Measurements from ENCODE around the gene OSBPL10. TPM values are rescaled to one million over a fixed set of nuclear protein-coding genes. Genes with fewer than 3 reads are reported as not detected.

The OSBPL10 gene
- total and polyA plus RNA-seq, 3 donors from 2014 or later = 113 to 175 (median 160) TPM

GRCh38 chr3:31892916-31893573, 88.0 kb downstream of the OSBPL10 start:
- no peak overlapping the region for H3K27ac ChIP-seq
- WGBS, 2 donors = 89 to 95% methylated on average over 4 of the region's 4 CpGs
- no peaks in the 10 kb centered on the region for H3K36me3 ChIP-seq (ENCODE audit: low read depth, missing control alignments)
- no peaks in the 10 kb centered on the region for H3K4me1 ChIP-seq
- intact Hi-C loops (cut with DNase I; ENCODE audit: low total_unique reads) = no loop called here
- H3K4me3 ChIP-seq = no peak overlapping the region
- H3K9me3 ChIP-seq = no peaks in the 10 kb centered on the region
- DNase-seq = no peak
- TF ChIP-seq POLR2A (IDR thresholded peaks at IDR 0.05) = no peak
- TF ChIP-seq CTCF (IDR thresholded peaks at IDR 0.05) = no peak
- no peaks in the 10 kb centered on the region for H3K27me3 ChIP-seq

GRCh38 chr3:31892500-31892899, 88.6 kb downstream of the OSBPL10 start:
- intact Hi-C loops (cut with DNase I; ENCODE audit: low total_unique reads) = no loop called here

GRCh38 chr3:31891876-31892455, 89.1 kb downstream of the OSBPL10 start:
- no peak overlapping the region for H3K27ac ChIP-seq
- H3K36me3 ChIP-seq (ENCODE audit: low read depth, missing control alignments) = no peaks in the 10 kb centered on the region
- H3K4me1 ChIP-seq = no peaks in the 10 kb centered on the region
- TF ChIP-seq CTCF (IDR thresholded peaks at IDR 0.05) (no peak), POLR2A (IDR thresholded peaks at IDR 0.05) (no peak)
- no peaks in the 10 kb centered on the region for H3K27me3 ChIP-seq
- no peak for DNase-seq
- 89 to 93% methylated on average over 11 of the region's 11 CpGs for WGBS, 2 donors
- no peak overlapping the region for H3K4me3 ChIP-seq
- no peaks in the 10 kb centered on the region for H3K9me3 ChIP-seq
- intact Hi-C loops (cut with DNase I; ENCODE audit: low total_unique reads) = no loop called here

More at GRCh38 chr3:31892500-31892899, 88.6 kb downstream of the OSBPL10 start:
- Histone ChIP-seq H3K9me3 (no peaks in the 10 kb centered on the region), H3K27ac (no peak overlapping the region), H3K27me3 (no peaks in the 10 kb centered on the region), H3K4me3 (no peak overlapping the region), H3K36me3 (ENCODE audit: low read depth, missing control alignments) (no peaks in the 10 kb centered on the region), H3K4me1 (no peaks in the 10 kb centered on the region)
- 87 to 91% methylated on average over 5 of the region's 5 CpGs for WGBS, 2 donors
- TF ChIP-seq POLR2A (IDR thresholded peaks at IDR 0.05) = no peak
- no peak for TF ChIP-seq CTCF (IDR thresholded peaks at IDR 0.05)
- DNase-seq = no peak

- intact Hi-C loops (cut with DNase I; ENCODE audit: low total_unique reads) = no loop called here
- Histone ChIP-seq H3K4me3 (no peak overlapping the region), H3K4me1 (no peaks in the 10 kb centered on the region), H3K27me3 (no peaks in the 10 kb centered on the region), H3K36me3 (ENCODE audit: low read depth, missing control alignments) (no peaks in the 10 kb centered on the region), H3K9me3 (no peaks in the 10 kb centered on the region), H3K27ac (no peak overlapping the region)
- DNase-seq = no peak
- 92 to 96% methylated on average over 8 of the region's 8 CpGs for WGBS, 2 donors
- TF ChIP-seq CTCF (IDR thresholded peaks at IDR 0.05) = no peak
- TF ChIP-seq POLR2A (IDR thresholded peaks at IDR 0.05) = no peak
Measured at GRCh38 chr3:31890742-31891469, 90.2 kb downstream of the OSBPL10 start.
